GM18499 (cell line): ENCODE results near the gene TULP3.

Source experiments
- ATAC-seq: cut with Tn5 transposase; IDR thresholded peaks from one replicate; pipeline ENCODE4 v1.9.1; 2021; ENCODE audit warnings: moderate number of reproducible peaks; ENCODE audit not compliant: insufficient read depth, unreplicated experiment

The TULP3 gene

DNA sequence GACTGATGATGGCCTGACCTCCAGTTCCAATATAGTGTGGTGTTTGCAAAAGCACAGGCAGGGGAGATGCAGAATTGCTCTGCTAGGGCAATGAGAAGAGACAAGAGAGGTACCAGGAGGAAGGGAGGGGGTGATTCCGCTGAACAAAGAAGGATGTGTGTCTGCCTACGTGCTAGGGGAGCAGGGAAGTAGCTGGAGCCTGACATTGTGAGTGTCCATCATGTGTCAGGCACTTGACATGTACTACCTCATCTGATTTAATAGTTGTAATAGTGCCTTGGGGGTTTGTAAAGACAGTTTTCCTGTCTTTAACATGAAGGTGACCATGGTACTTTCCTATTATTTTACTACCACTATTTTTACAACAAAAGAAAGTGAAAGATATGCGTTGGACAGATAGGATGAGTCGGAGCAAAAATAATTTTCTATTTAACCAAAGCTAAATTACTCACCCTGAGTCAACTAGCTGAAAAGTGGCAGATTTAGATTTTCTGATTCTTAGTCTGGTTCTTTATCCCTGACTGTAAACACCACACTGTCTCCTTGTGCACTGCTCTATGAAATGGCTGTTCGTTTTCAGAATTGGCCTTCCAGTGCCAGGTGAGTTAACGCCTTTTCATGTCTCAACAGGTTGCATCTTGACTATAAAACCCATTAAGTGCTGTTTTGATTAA is 34.8 kb downstream of the TULP3 start:
- ATAC-seq = no peak

GRCh38 chr12:2930865-2931264 is 40.2 kb downstream of the TULP3 start:
- no peak for ATAC-seq

DNA sequence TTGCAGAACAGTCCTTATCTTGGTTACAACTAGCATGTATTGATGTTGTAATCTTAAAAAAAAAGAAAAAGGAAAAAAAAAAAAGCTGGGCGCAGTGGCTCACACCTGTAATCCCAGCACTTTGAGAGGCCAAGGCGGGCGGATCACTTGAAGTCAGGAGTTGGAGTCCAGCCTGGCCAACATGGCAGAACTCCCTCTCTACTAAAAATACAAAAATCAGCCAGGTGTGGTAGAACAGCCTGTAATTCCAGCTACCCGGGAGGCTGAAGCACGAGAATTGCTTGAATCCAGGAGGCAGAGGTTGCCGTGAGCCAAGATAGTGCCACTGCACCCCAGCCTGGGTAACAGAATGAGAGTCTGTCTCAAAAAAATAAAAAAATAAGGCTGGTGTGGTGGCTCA is 42.9 kb downstream of the TULP3 start:
- ATAC-seq = no peak

DNA sequence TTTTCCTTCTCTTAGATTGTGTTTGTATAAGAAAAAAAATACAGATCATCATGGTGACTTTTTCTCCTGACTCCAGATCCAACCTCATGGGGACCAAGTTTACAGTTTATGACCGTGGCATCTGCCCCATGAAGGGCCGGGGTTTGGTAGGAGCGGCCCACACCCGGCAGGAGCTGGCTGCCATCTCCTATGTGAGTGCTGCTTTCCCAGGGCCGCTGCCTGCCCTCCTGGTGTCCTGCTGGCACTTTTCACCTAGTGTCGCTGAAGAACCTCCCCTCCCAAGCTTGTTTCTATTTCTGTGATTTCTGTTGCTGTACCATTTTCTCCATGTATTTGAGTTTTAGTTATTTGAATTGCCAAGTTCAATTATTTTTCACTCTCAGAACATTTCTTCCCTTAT is 43.7 kb downstream of the TULP3 start:
- ATAC-seq = no peak

GRCh38 chr12:2936301-2936700 is 45.6 kb downstream of the TULP3 start:
- no peak for ATAC-seq

DNA sequence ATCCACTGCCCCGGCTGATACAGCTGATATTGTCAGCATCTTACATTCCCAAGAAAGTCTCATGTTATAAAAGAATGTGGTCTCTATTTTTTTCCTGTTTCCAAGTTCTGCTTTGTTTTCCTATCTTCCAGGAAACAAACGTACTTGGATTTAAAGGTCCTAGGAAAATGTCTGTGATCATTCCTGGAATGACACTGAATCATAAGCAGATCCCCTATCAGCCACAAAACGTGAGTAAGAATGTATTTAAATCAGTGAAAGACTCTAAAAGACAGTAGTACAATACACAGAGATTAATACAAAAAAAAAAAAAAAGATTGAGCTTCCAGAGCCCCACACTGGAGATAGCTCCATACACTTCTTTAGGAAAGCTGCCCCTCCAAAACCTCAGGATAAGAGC is 46.8 kb downstream of the TULP3 start:
- ATAC-seq = no peak

GRCh38 chr12:2939191-2939590 is 48.5 kb downstream of the TULP3 start:
- ATAC-seq = no peak

- ATAC-seq = no peak
Observed at GRCh38 chr12:2940564-2940963, 49.9 kb downstream of the TULP3 start.

DNA sequence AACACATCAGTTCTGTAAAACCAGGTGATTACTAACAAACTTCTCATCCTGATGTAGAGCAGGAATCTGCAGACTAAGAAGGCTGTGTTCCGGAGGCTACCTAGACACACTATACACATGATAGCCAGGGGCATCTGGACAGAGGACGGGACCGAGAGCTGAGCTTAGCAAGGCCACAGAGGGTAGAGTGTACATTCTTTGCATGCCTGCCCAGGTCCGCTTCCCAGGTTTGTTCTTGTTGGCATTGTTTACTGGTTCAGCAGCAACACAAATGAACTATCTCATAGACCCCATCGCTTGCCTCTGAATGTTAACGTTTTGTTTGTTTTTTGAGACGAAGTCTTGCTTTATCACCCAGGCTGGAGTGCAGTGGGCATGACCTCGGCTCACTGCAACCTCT is 50.8 kb downstream of the TULP3 start:
- ATAC-seq = no peak

DNA sequence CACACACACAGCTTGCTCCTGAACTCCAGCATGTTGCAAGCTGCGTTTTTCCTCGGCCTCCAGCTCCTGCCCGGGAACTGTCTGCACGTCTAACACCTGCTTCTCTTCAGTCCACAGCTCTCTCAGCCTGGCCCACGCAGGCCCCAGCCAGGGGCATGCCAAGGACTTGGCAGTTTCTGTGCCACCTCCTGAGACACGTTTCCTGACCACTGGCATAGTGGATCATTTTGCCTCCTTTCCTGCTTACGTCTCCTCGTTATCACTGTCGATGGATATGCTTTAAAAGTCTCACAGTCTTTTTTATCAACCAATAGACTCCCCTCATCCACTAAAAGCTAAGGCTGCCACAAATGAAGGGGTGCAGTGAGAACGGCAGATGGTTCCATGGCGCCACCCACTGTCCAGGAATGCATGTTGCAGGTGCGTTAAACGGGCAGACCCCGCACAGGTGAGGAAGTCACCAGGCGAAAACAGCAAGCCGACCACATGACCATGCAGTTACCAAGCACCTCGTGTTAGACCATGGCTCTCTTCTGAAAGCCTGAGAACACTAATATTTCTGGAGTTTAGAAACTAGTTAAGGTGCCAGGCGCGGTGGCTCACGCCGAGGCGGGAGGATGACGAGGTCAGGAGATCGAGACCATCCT is 53.8 kb downstream of the TULP3 start:
- no peak for ATAC-seq

DNA sequence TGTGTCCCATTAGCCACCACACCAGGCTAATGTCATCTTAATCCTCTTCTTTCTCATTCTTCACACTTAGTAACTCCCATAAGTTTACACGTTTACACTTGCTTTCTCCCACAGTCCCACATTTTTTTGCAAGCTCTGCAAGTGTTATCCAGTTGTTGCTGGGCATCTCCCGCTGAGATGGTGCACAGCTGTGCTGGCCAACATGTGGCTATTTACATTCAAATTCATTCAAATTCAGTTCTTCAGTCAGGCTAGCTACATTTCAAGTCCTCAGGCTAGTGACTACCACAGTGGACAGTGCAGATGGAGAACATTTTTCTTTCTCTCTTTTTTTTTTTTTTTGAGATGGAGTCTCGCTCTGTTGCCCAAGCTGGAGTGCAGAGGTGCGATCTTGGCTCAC is 58.7 kb downstream of the TULP3 start:
- ATAC-seq = no peak

DNA sequence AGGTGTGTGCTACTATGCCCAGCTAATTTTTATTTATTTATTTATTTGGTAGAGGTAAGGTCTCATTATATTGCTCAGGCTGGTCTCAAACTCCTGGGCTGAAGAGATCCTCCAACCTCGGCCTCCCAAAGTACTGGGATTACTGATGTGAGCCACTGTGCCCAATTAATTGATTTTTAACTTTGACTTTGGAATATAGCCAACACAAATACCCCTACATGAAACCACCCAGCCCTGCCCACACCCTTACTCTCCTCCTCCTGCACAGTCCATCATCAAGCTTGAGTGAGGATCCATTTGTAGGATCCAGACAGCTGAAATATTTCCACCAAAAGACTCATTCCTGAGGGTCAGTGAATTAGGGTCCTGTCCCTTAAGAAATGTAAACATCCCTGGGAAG is 65.2 kb downstream of the TULP3 start:
- no peak for ATAC-seq

DNA sequence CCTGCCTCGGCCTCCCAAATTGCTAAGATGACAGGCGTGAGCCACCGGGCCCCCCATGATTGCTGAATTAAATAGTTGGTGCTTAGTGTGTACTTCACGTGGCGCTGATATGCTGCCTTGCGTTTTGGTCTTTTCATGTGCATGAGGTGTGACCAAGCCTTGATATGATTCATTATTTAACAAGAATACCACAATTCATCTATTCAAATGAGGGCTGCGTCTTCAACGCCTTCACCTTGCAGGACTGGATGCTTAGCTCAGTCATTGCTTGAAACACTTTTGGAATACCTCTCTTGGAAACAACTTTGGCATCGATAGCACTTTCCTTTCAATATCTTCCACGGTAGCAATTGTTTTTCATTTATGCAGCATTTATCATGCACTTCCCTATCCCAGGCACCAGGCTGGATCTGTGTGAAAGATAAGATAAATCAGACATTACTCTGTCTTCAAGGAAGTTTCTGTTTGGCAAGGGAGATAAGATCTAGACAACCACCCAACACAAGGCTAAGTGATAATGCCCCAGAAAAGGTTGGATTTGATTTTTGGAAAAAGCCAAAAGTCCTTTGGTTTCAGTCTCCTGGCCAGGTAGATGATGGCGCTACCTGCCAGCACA is 67.2 kb downstream of the TULP3 start:
- no peak for ATAC-seq

- ATAC-seq = no peak
Observed at GRCh38 chr12:2958432-2959191, 67.9 kb downstream of the TULP3 start.

- no peak for ATAC-seq
Observed at GRCh38 chr12:2959192-2959504, 68.5 kb downstream of the TULP3 start, which contains the start of gene TEAD4. Gene TEAD4 (plus strand): TSS chr12:2959397.

DNA sequence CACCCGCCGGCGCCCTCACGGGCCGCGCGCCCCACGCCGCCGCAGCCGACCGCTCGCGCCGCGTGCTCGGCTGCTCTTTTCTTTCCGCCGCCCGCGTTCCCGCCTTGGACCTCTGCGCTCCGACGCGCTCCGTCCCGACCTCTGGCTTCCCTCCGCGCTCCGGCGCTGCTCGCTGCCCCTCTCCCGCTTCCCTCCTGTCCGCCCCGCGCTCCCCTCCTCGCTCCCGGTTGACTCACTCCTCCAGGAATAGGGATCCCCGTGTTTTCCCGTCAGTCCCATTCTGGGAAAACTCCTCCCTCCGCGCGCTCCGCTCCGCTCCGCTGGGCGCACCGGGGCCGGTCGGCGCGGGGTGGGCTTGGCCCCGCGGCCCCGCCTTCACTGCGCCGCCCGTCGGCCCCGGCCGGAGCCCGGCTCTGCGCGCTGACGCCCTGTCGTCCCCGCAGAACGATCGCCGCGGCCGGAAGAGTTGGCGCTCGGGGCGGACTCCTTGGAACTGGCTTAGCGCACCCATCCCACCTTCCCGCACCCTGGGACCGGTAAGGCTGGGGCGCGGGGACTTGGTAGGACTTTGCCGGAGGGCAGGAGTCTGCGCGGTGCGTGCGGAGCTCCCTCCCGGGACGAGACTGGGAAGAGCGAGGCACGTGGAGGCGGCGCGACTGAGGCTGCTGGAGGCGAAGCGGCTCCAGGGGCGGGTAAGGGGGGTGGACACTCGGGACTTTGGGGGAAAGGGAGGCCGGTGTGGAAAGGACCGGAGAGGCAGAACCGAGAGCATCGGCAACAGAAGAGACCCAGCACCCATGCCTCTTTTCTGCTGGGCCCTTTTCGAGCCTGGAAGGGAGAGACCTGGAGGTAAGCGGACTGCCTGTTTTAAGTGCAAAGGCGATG is 69.1 kb downstream of the TULP3 start:
- no peak for ATAC-seq

- no peak for ATAC-seq
Observed at GRCh38 chr12:2960390-2960956, 69.8 kb downstream of the TULP3 start.

GRCh38 chr12:2960996-2961616 is 70.4 kb downstream of the TULP3 start:
- ATAC-seq = no peak

- no peak for ATAC-seq
Observed at GRCh38 chr12:2961705-2962104, 71.0 kb downstream of the TULP3 start.
